Ectodermal cell (in vitro differentiated cells): ENCODE data around the gene LSMEM2.
"Not testable (repeated sequence)": the region's sequence is repeated elsewhere in the genome, so short reads cannot be mapped to it uniquely, and the experiment has no call there.

ENCODE experiments used
- H3K27ac ChIP-seq: 2 replicates; pipeline ENCODE4 v1.7.0; 2013; ENCODE audit warnings: mild to moderate bottlenecking, low read depth, low read length; ENCODE audit not compliant: insufficient read depth, poor library complexity, severe bottlenecking
- H3K27me3 ChIP-seq: 2 replicates; pipeline ENCODE4 v1.7.0; 2013; ENCODE audit warnings: mild to moderate bottlenecking, low read length; ENCODE audit not compliant: insufficient read depth, control insufficient read depth, poor library complexity, severe bottlenecking
- H3K36me3 ChIP-seq: one replicate; pipeline ENCODE4 v1.7.0; 2013; ENCODE audit warnings: low read length; ENCODE audit not compliant: control insufficient read depth, insufficient read depth
- H3K4me1 ChIP-seq: one replicate; pipeline ENCODE4 v1.7.0; 2013; ENCODE audit warnings: low read length; ENCODE audit not compliant: control insufficient read depth, insufficient read depth
- H3K4me3 ChIP-seq: 2 replicates; pipeline ENCODE4 v1.7.0; 2013; ENCODE audit warnings: low read depth, low read length, control low read depth; ENCODE audit not compliant: insufficient read depth
- H3K9me3 ChIP-seq: 2 replicates; pipeline ENCODE4 v1.7.0; 2013; ENCODE audit warnings: mild to moderate bottlenecking, low read length, moderate library complexity; ENCODE audit not compliant: control insufficient read depth
- WGBS, 2 experiments: methylation state at CpG; one replicate each; pipeline ENCODE4 v1.1.7; 2013; ENCODE audit warnings: missing lambda C conversion rate in 2 of 2; 5-methylcytosine and 5-hydroxymethylcytosine counted together

Gene LSMEM2

DNA sequence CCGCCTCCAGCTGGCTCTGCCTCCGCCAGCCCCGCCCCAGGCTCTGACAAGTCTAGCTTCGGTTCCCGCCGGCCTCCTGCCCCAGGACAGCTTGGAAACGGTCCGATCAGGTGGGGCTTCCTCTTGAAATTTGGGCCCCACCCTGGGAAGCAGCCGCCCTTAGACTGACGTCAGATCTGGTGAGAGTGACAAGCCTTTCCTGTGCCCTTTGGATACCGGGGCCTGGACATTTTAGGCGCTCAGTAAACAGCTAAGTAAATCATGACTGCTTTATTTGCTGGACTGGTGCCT, 20.7 kb downstream of the LSMEM2 start:
- peak overlapping the region; percentile 89 for H3K4me3 ChIP-seq
- 6% methylated on average over 12 of the region's 12 CpGs for WGBS, 2 experiments
- no peak overlapping the region for H3K27ac ChIP-seq
- H3K9me3 ChIP-seq, result no peaks in the 10 kb centered on the region
- no peaks in the 10 kb centered on the region for H3K27me3 ChIP-seq
- no peaks in the 10 kb centered on the region for H3K36me3 ChIP-seq
- H3K4me1 ChIP-seq, result peaks cover 12% of the 10 kb centered on the region

DNA sequence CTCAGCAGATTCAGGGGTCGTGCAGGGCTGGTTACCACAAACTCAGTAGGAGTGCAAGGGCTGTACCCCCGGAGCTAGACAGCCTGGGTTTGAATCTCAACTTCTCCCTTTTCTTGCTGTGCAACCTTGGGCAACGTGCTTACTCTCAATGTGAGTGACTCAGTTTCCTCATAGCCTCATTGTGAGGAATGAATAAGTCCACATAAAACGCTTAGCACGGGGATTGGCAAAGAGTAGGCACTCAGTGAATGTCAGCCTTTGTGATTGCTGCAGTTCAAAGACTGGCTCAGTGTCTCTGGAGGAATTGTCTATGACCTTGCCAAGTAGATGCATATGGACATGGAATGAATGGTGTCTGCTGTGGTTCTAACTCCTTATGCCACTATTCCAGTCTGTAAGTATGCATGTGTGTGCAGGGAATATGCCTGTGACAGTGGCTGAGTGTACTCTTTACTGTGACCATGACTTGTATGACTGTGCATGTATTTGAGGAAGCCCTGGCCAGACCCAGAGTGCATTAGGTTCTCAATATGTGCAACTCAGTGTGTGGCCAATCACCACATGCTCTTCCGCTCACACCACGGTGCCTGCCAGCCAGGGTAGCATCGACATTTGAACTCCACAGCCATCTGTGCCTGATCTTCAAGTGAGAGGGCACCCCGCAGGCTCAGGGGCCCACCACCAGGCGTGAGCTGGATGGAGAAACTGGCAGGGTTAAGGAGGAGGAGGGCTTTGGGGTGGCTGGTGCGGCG, 21.2 kb downstream of the LSMEM2 start:
- H3K27ac ChIP-seq, result no peak overlapping the region
- no peaks in the 10 kb centered on the region for H3K9me3 ChIP-seq
- no peaks in the 10 kb centered on the region for H3K27me3 ChIP-seq
- 77 to 80% methylated on average over 12 of the region's 12 CpGs for WGBS, 2 experiments
- no peaks in the 10 kb centered on the region for H3K36me3 ChIP-seq
- peak overlapping the region; percentile 89 for H3K4me3 ChIP-seq
- H3K4me1 ChIP-seq, result peaks cover 12% of the 10 kb centered on the region

DNA sequence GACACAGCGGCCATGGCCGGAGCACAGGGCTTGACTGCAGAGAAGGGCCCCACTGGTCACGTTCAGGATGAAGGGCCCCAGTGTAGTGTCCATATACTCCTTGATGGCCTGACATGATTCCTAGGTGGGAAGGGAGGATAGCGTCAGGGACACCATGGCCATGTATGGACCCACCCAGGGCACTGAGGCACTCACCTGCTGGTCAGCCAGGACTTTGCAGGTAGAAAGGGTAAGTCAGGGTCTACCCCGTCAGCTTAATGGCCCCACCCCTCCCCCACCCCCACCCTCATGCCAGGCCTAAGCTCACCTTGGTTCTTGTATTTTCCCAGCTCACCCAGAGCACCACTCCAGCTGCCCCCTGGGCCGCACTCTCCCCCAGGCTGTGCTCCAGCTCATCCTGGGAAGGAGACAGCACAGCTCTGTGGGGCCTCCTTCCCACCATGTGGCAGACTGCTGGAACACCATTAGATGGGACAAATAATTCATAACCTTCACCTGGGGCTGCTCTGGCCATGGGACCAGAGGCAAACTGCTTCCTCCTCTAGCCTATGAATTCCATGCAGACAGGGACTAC, 21.9 kb downstream of the LSMEM2 start:
- WGBS, 2 experiments, result 90 to 92% methylated on average over 6 of the region's 6 CpGs
- Histone ChIP-seq H3K9me3 (no peaks in the 10 kb centered on the region), H3K27me3 (no peaks in the 10 kb centered on the region), H3K4me3 (no peak overlapping the region), H3K4me1 (peaks cover 12% of the 10 kb centered on the region), H3K36me3 (no peaks in the 10 kb centered on the region), H3K27ac (no peak overlapping the region)

GRCh38 chr3:50302095-50303012, 23.5 kb downstream of the LSMEM2 start:
- WGBS, 2 experiments, result 93 to 94% methylated on average over 32 of the region's 32 CpGs
- H3K27ac ChIP-seq, result no peak overlapping the region
- peaks cover 12% of the 10 kb centered on the region for H3K4me1 ChIP-seq

DNA sequence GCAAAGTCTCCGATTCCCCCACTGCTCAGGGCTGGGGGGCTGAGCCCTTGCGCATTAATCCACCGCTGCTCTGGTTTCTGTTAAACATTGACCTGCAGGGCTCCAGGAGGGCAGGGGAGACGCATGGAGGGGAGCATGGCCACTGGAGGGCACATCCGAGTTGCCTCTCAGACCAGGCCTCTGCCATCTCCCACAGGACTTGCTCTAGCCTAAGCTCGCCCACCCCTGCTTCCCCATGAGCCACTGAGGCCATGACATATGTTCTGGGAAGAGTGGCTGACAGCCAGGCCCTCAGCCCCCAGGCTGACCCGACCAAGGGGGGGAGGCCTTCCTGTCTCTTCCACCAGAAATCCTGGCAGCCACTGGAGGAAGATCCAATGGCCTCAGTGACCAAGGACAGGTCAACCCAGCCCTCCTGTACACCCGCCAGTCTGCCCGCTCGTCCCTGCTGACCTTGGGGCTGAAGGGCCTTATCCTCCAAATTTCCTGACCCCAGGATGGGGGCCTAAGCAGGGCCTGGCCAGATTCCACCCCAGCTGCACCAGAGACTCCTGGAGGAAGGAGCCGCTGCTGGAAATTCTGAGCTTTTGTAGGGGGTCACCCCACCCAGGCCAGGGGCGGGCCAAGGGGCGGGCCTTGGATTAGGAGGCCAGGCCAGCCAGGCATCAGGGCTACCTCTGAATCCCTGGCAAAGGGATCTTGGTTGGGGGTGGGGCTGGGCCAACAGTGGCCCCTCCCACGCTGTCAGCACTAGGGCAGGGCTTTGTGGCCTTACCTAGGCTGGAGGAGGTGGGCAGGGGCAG, 24.3 kb downstream of the LSMEM2 start, which contains the start of gene HYAL1:
TSS of gene HYAL1 (minus strand) at position 562 of the 803 bp plus-strand sequence. CDS start 618 bp downstream, outside the sequence.
- no peaks in the 10 kb centered on the region for H3K36me3 ChIP-seq
- H3K4me1 ChIP-seq, result peaks cover 10% of the 10 kb centered on the region
- no peak within 1 kb of the TSS for H3K4me3 ChIP-seq
- no peaks in the 10 kb centered on the region for H3K9me3 ChIP-seq
- no peaks in the 10 kb centered on the region for H3K27me3 ChIP-seq
- H3K27ac ChIP-seq, result peak within 1 kb of the TSS; percentile 33
- WGBS, 2 experiments, result 70 to 75% methylated on average over 14 of the region's 14 CpGs

More at GRCh38 chr3:50302095-50303012, 23.5 kb downstream of the LSMEM2 start:
- no peak overlapping the region for H3K4me3 ChIP-seq
- H3K9me3 ChIP-seq, result no peaks in the 10 kb centered on the region
- no peaks in the 10 kb centered on the region for H3K27me3 ChIP-seq
- no peaks in the 10 kb centered on the region for H3K36me3 ChIP-seq

DNA sequence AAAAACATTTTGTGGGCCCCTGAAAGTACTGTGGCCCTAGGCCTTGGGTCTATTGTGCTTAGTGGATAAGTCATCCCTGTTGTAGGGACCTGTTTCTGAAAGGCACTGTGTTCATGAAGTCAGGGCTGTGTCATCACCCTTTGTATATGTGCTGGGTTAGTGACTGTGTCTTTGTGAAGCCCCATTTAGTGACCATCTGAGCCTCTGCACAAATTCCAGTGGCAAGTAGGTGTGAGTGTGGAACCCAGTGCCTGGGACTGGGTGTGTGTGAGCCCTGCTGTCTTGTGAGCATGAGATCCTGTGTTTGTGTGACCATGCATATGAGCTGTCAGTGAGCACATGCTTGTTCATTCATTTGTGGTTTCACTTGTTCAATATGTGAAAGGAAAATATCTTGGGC, 25.7 kb downstream of the LSMEM2 start:
- H3K27ac ChIP-seq, result no peak overlapping the region
- H3K27me3 ChIP-seq, result no peaks in the 10 kb centered on the region
- H3K4me1 ChIP-seq, result peaks cover 3% of the 10 kb centered on the region
- no peak overlapping the region for H3K4me3 ChIP-seq
- no peaks in the 10 kb centered on the region for H3K36me3 ChIP-seq
- H3K9me3 ChIP-seq, result no peaks in the 10 kb centered on the region

DNA sequence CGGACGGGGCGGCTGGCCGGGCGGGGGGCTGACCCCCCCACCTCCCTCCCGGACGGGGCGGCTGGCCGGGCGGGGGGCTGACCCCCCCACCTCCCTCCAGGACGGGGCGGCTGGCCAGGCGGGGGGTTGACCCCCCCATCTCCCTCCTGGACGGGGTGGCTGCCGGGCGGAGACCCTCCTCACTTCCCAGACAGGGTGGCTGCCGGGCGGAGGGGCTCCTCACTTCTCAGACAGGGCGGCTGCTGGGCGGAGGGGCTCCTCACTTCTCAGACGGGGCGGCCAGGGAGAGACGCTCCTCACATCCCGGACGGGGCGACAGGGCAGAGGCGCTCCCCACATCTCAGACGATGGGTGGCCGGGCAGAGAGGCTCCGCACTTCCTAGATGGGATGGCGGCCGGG, 33.2 kb downstream of the LSMEM2 start:
- not testable (repeated sequence) for H3K36me3 ChIP-seq, H3K27me3 ChIP-seq, H3K4me3 ChIP-seq, H3K27ac ChIP-seq, H3K4me1 ChIP-seq, H3K9me3 ChIP-seq
- WGBS, 2 experiments, result 93% methylated on average over 15 to 27 of the region's 32 CpGs

- Histone ChIP-seq H3K4me1 (peaks cover 7% of the 10 kb centered on the region), H3K27me3 (no peaks in the 10 kb centered on the region), H3K36me3 (peaks cover 16% of the 10 kb centered on the region), H3K9me3 (no peaks in the 10 kb centered on the region), H3K4me3 (no peak overlapping the region), H3K27ac (no peak overlapping the region)
- WGBS, 2 experiments, result 96 to 98% methylated on average over 3 of the region's 3 CpGs
These were observed 35.5 kb downstream of the LSMEM2 start for GRCh38 chr3:50314342-50314741.

- H3K4me1 ChIP-seq, result peaks cover 8% of the 10 kb centered on the region
- no peak overlapping the region for H3K27ac ChIP-seq
- 92 to 95% methylated on average over 4 of the region's 4 CpGs for WGBS, 2 experiments
- peaks cover 20% of the 10 kb centered on the region for H3K36me3 ChIP-seq
- no peaks in the 10 kb centered on the region for H3K9me3 ChIP-seq
- no peaks in the 10 kb centered on the region for H3K27me3 ChIP-seq
- no peak overlapping the region for H3K4me3 ChIP-seq
These were observed 35.9 kb downstream of the LSMEM2 start for GRCh38 chr3:50314816-50315215.
